ENCODE measurements around the gene NPY5R.

The NPY5R gene

DNA sequence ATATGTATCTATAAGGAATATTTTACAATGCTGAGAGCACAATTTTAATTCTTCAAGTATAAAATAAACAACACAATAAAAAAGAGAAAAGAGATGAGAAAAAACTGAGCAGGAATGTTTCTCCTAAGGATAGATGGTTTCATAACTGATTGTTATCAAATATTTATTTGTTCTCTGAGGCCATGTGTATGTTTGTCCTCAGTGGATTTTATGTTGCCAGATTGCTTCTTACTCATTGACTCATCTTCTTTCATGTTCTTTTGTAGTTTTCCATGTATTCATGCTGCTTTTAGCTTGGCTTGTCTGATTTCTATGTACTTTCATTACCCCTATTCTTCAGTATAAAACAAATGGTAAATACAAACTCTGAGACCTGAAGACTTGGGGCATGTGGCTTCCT lies 41.2 kb downstream of the NPY5R start:
- no peak for DNase-seq (ENCODE audit: low spot score)

DNA sequence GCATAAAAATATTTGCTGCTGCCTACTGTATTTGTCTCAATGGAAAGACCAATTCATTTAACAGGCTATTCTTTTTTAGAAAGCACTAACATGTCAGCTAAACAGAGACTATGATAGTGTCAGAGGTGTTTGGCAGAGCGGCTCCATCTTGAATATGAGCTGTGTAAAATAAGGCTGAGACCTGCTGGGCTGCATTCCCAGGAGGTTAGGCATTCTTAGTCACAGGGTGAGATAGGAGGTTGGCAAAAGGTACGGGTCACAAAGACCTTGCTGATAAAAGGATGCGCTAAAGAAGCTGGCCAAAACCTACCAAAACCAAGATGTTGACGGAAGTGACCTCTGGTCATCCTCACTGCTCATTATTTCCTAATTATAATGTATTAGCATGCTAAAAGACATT lies 41.8 kb downstream of the NPY5R start:
- no peak for DNase-seq (ENCODE audit: low spot score)

DNA sequence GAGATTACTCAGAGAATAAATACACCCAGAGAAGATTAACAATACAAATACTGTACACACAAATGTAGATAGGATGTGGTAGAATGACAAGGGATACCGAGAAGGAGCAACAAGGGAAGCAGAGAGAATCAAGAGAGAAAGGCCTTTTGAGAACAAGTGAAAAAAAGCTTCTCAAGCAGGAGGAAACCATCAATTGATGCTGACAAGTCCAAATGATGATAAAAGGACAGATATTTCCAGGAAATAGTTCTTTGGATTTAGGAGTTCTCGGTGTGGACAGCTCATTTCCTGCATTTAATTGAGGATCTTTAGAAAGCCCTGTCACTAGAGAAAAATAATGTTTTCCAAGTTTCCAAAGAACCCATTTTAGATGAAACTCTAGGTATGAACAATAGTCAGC lies 48.1 kb downstream of the NPY5R start:
- DNase-seq (ENCODE audit: low spot score): no peak

DNA sequence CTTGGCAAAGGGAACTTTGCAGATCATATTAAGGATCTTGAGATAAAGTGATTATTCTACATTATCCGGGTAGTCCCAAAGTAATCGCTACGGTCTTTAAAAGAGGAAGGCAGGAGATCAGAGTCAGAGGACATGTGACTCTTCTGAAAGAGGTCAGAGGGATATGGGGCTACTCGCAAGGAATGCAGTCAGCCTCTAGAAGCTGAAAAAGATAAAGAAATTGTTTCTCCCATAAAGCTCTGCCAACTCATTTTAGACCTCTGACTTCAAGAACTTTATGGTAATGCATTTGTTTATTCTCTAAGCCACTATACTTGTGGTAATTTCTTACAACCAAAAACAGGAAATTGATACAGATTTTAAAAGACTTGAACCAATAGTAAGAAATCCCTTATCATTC lies 48.6 kb downstream of the NPY5R start:
- DNase-seq (ENCODE audit: low spot score): no peak

DNA sequence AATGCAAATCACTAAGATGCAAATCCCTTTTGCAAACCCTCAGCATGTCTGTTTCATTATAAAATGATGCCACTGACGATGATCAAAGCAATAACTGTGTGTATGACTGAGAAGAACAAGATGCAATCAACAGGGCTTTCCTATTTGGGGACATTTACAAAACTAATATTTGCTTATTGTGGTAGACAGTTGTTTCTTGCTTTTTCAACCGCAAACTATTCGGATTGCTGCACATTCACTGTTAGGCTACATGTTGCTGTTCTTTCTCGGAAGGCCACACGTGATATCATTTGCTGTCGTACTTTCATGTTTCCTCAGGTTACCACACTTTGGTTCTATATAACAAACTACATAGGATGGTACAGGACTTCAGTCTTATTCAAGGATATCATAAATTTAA lies 49.8 kb downstream of the NPY5R start:
- no peak for DNase-seq (ENCODE audit: low spot score)

DNA sequence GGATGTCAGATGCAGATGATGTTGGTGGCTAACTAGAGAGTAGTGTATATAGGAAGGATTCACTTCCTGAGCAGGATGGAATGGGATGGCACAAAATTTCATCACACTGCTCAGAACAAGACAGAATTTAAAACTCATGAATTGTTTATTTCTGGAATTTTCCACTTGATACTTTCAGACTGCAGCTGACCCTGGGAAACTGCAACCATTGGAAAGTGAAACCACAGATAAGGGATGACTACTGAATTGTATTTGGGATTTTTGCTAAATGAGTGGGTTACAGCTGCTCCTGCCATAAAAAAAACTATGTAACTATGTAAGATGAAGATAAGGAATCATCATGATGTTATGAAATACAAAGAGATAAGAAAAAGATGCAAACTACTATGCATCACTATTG lies 51.4 kb downstream of the NPY5R start:
- DNase-seq (ENCODE audit: low spot score): no peak

DNA sequence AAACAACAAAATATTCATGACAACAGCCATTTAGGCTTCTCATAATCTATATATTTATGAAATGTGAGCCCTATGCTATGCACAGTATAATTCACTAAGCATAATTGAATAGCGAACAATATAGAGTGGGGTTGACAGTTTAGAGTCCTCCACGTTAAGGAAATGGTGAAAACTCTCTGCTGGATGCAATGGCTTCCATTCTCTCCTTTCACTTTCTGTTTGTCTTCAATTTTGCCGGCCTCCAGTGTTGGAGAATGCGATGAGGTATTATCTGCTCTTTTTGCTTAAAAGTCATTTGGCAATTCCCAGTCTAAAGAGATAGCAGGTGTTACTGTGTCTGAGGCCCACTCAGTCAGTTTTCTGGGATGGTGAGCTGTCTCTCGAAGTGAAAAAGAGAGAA lies 52.1 kb downstream of the NPY5R start:
- DNase-seq (ENCODE audit: low spot score): no peak

DNA sequence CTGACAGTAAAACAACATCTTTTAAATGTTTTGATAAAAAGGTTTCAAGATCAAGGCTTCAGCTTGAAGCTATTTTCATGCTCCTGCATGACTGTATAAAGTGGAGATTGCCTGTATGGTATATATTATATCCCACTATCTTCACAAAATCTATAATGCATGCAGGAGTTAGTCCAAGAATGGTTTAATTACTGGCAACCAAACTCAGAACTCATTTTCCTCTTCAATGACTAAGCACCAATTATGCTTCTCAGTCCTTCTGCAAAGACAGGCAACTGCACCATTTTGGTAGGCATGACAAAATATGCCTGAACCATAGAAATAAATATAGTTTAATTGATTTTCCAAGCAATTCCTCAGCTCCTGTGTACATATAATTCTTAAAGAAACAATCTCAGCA lies 54.5 kb downstream of the NPY5R start:
- no peak for DNase-seq (ENCODE audit: low spot score)

DNA sequence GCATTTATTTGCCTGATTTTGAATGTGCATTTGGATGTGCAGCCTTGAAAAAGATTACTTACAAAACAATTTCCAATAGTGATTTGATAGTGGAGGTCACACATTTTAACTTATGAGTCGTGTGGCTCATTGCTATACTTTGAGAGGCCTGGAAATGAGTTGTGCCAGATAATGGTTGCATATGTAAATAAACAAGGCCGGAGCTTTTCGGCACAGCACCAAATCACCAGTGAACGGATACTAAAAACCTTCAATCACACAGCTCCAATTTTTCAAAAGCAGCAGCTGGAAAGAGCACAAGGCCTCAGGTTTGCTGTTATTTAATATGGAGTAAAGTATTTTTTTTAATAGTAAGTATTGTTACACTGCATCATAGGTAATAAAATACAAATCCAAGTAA lies 57.2 kb downstream of the NPY5R start:
- no peak for DNase-seq (ENCODE audit: low spot score)
